HG03159 (cell line): ENCODE measurements around the gene EN2.
"Not testable (repeated sequence)": the region's sequence is repeated elsewhere in the genome, so short reads cannot be mapped to it uniquely, and the experiment has no call there.

ENCODE experiments used
- ATAC-seq: cut with Tn5 transposase; IDR thresholded peaks from one replicate; pipeline ENCODE4 v1.9.1; 2021; ENCODE audit warnings: mild to moderate bottlenecking, moderate library complexity; ENCODE audit not compliant: unreplicated experiment

EN2 gene

GRCh38 chr7:155425011-155425340 is 33.0 kb upstream of the EN2 start:
- ATAC-seq: no peak

- no peak for ATAC-seq
These were observed 32.0 kb upstream of the EN2 start for GRCh38 chr7:155425887-155426286.

GRCh38 chr7:155426543-155427410 is 31.2 kb upstream of the EN2 start:
- no peak for ATAC-seq

- no peak for ATAC-seq
These were observed 30.4 kb upstream of the EN2 start for GRCh38 chr7:155427411-155428038.

- ATAC-seq: no peak
These were observed 29.6 kb upstream of the EN2 start for GRCh38 chr7:155428171-155428834.

GRCh38 chr7:155429651-155430050 is 28.3 kb upstream of the EN2 start:
- ATAC-seq: no peak

GRCh38 chr7:155430606-155431005 is 27.3 kb upstream of the EN2 start:
- no peak for ATAC-seq

- no peak for ATAC-seq
These were observed 26.7 kb upstream of the EN2 start for GRCh38 chr7:155431231-155431630.

- no peak for ATAC-seq
These were observed 26.2 kb upstream of the EN2 start for GRCh38 chr7:155431711-155432110.

GRCh38 chr7:155435110-155435509 is 22.8 kb upstream of the EN2 start:
- no peak for ATAC-seq

GRCh38 chr7:155437836-155438235 is 20.1 kb upstream of the EN2 start:
- no peak for ATAC-seq

- no peak for ATAC-seq
These were observed 19.2 kb upstream of the EN2 start for GRCh38 chr7:155438777-155439176.

GRCh38 chr7:155439311-155440017 is 18.5 kb upstream of the EN2 start:
- no peak for ATAC-seq

- ATAC-seq: no peak
These were observed 17.9 kb upstream of the EN2 start for GRCh38 chr7:155440018-155440410.

GRCh38 chr7:155441856-155442255 is 16.1 kb upstream of the EN2 start:
- ATAC-seq: no peak

- no peak for ATAC-seq
These were observed 13.2 kb upstream of the EN2 start for GRCh38 chr7:155444746-155445145.

- not testable (repeated sequence) for ATAC-seq
These were observed 12.3 kb upstream of the EN2 start for GRCh38 chr7:155445606-155446005.

- no peak for ATAC-seq
These were observed 10.3 kb upstream of the EN2 start for GRCh38 chr7:155447603-155448002.

GRCh38 chr7:155448632-155449007 is 9.3 kb upstream of the EN2 start:
- ATAC-seq: no peak

- ATAC-seq: no peak
These were observed 8.7 kb upstream of the EN2 start for GRCh38 chr7:155449008-155449868.
